ENCODE results near the gene FOXP1.
A peak's percentile ranks its signal among the peaks of the same experiment; 100 is the strongest.

FOXP1 gene

GRCh38 chr3:71583566-71584393 is at the start of gene FOXP1:
Gene FOXP1 (minus strand): TSS chr3:71583728. CDS start chr3:71198381, 385,347 bp downstream.
- Histone ChIP-seq H3K27me3 (no peaks in the 10 kb centered on the region), H3K4me1 (peaks cover 0 to 48% (median 13%) of the 10 kb centered on the region in 4 donors), H3K9me3 (no peaks in the 10 kb centered on the region), H3K36me3 (no peaks in the 10 kb centered on the region), H3K27ac (peak within 1 kb of the TSS; percentile 93 to 99), H3K4me3 (peak within 1 kb of the TSS; percentile 75 to 92)
- intact Hi-C loops (cut with DNase I; ENCODE audit: low total_unique reads), result loop anchor here (5.0 to 10.0 kb wide), 5 partner anchors 41 to 869 kb away; no protein-coding TSS in a partner anchor
- TF ChIP-seq CTCF (IDR thresholded peaks at IDR 0.05), result no peak
- DNase-seq, result peak; percentile 68 to 89

- H3K27ac ChIP-seq, result no peak overlapping the region
- no peaks in the 10 kb centered on the region for H3K36me3 ChIP-seq
- H3K27me3 ChIP-seq, result no peaks in the 10 kb centered on the region
- TF ChIP-seq CTCF (IDR thresholded peaks at IDR 0.05), result no peak
- no peak overlapping the region for H3K4me3 ChIP-seq
- peak; percentile 60 to 74 for DNase-seq
- H3K9me3 ChIP-seq, result no peaks in the 10 kb centered on the region
- H3K4me1 ChIP-seq, result no peaks in the 10 kb centered on the region
- intact Hi-C loops (cut with DNase I; ENCODE audit: low total_unique reads), result no loop called here
Observed at GRCh38 chr3:71629711-71630110, 46.2 kb upstream of the FOXP1 start.

GRCh38 chr3:71629289-71629688 is 45.8 kb upstream of the FOXP1 start:
- Histone ChIP-seq H3K27me3 (no peaks in the 10 kb centered on the region), H3K36me3 (no peaks in the 10 kb centered on the region), H3K4me3 (no peak overlapping the region), H3K4me1 (no peaks in the 10 kb centered on the region), H3K27ac (no peak overlapping the region), H3K9me3 (no peaks in the 10 kb centered on the region)
- DNase-seq, result peak in 1 of 2 donors; percentile 29
- no peak for TF ChIP-seq CTCF (IDR thresholded peaks at IDR 0.05)
- intact Hi-C loops (cut with DNase I; ENCODE audit: low total_unique reads), result no loop called here

GRCh38 chr3:71628522-71628921 is 45.0 kb upstream of the FOXP1 start:
- TF ChIP-seq CTCF (IDR thresholded peaks at IDR 0.05), result no peak
- no peaks in the 10 kb centered on the region for H3K27me3 ChIP-seq
- no peaks in the 10 kb centered on the region for H3K36me3 ChIP-seq
- H3K4me1 ChIP-seq, result no peaks in the 10 kb centered on the region
- no peaks in the 10 kb centered on the region for H3K9me3 ChIP-seq
- intact Hi-C loops (cut with DNase I; ENCODE audit: low total_unique reads), result no loop called here
- H3K4me3 ChIP-seq, result no peak overlapping the region
- no peak overlapping the region for H3K27ac ChIP-seq
- DNase-seq, result no peak

GRCh38 chr3:71625676-71626075 is 42.1 kb upstream of the FOXP1 start:
- H3K4me1 ChIP-seq, result no peaks in the 10 kb centered on the region
- no peaks in the 10 kb centered on the region for H3K36me3 ChIP-seq
- no peaks in the 10 kb centered on the region for H3K27me3 ChIP-seq
- no peak overlapping the region for H3K4me3 ChIP-seq
- H3K27ac ChIP-seq, result no peak overlapping the region
- TF ChIP-seq CTCF (IDR thresholded peaks at IDR 0.05), result no peak
- no peak for DNase-seq
- no peaks in the 10 kb centered on the region for H3K9me3 ChIP-seq
- intact Hi-C loops (cut with DNase I; ENCODE audit: low total_unique reads), result no loop called here

All from tibial artery (tissue), 4 donors.